T-cell (primary cell): ENCODE data around the gene PHF10. TPM values are rescaled to one million over a fixed set of nuclear protein-coding genes. Genes with fewer than 3 reads are reported as not detected.
A peak's percentile ranks its signal among the peaks of the same experiment; 100 is the strongest.

Source experiments
- ATAC-seq, 4 experiments: fragments of 200-7000 bp in 3 of 4; fragments of 150-1000 bp in 1 of 4; cut with Tn5 transposase; replicated peaks in 1 of 4; 1 replicate in 3 of 4; 2 replicates in 1 of 4; pipeline ENCODE4 v1.10.0; 2021; ENCODE audit warnings: moderate library complexity in 3 of 4, mild to moderate bottlenecking in 2 of 4, moderate number of reproducible peaks in 1 of 4
- CTCF ChIA-PET, 2 donors: fragments of 300-600 bp; sonication (Branson Sonifier 250); formaldehyde crosslinking; loops; one replicate each; lab custom pipeline; 2022; ENCODE audit warnings: antibody characterized with exemption in 2 of 2; lab: Charles Lee
- POLR2A ChIA-PET, 2 donors: fragments of 300-600 bp; sonication (Branson Sonifier 250); formaldehyde crosslinking; loops; one replicate each; lab custom pipeline; 2022; ENCODE audit warnings: antibody characterized with exemption in 2 of 2; lab: Charles Lee
- DNase-seq, 35 experiments: peaks; one replicate each; pipeline versions ENCODE4 v3.0.0 to v3.0.0-alpha.2; 2013 to 2023
- H3K27ac ChIP-seq: one replicate; pipeline ENCODE4 v1.5.1; 2013; ENCODE audit warnings: low read length
- H3K27me3 ChIP-seq, 2 experiments: replicated peaks in 1 of 2; 1 replicate in 1 of 2; 2 replicates in 1 of 2; pipeline versions ENCODE4 v1.6.1 to v1.7.0; 2013; ENCODE audit warnings: low read length in 1 of 2, mixed read lengths in 1 of 2; ENCODE audit not compliant: control insufficient read depth in 2 of 2, insufficient read depth in 2 of 2; ENCODE audit errors: extremely low read depth in 1 of 2
- H3K36me3 ChIP-seq, 2 donors: 1 replicate in 1 of 2; 2 replicates in 1 of 2; pipeline versions ENCODE4 v1.6.1 to v1.7.0; 2013; ENCODE audit warnings: low read length in 1 of 2; ENCODE audit not compliant: control insufficient read depth in 2 of 2, insufficient read depth in 1 of 2; ENCODE audit errors: extremely low read depth in 1 of 2
- H3K4me1 ChIP-seq, 2 experiments: 1 replicate in 1 of 2; 2 replicates in 1 of 2; pipeline versions ENCODE4 v1.6.1 to v1.7.0; 2013; ENCODE audit warnings: low read length in 2 of 2, mixed read lengths in 1 of 2; ENCODE audit not compliant: insufficient read depth in 2 of 2, control insufficient read depth in 1 of 2; ENCODE audit errors: extremely low read depth in 1 of 2
- H3K4me3 ChIP-seq, 2 donors: 1 replicate in 1 of 2; 2 replicates in 1 of 2; pipeline versions ENCODE4 v1.5.1 to v1.7.0; 2013; ENCODE audit warnings: mild to moderate bottlenecking in 2 of 2, low read length in 1 of 2, moderate library complexity in 1 of 2; ENCODE audit not compliant: control insufficient read depth in 1 of 2; ENCODE audit errors: extremely low read depth in 1 of 2
- H3K9me3 ChIP-seq: 2 replicates; pipeline ENCODE4 v1.7.0; 2013
- H3K27ac Mint-ChIP-seq, 2 donors: one replicate each; pipeline ENCODE4 v1.8.0; 2020 to 2021; ENCODE audit warnings: mild to moderate bottlenecking in 2 of 2, mixed read lengths in 2 of 2
- H3K27me3 Mint-ChIP-seq, 2 donors: one replicate each; pipeline ENCODE4 v1.8.0; 2021 to 2022; ENCODE audit warnings: mixed read lengths in 2 of 2
- H3K36me3 Mint-ChIP-seq: one replicate; pipeline ENCODE4 v1.8.0; 2021; ENCODE audit warnings: mixed read lengths
- H3K4me1 Mint-ChIP-seq, 3 donors: one replicate each; pipeline ENCODE4 v1.8.0; 2020 to 2022; ENCODE audit warnings: mixed read lengths in 3 of 3, mild to moderate bottlenecking in 1 of 3
- H3K4me3 Mint-ChIP-seq, 3 donors: one replicate each; pipeline ENCODE4 v1.8.0; 2020 to 2022; ENCODE audit warnings: mild to moderate bottlenecking in 3 of 3, mixed read lengths in 3 of 3, moderate library complexity in 3 of 3
- H3K9me3 Mint-ChIP-seq, 3 donors: one replicate each; pipeline ENCODE4 v1.8.0; 2020 to 2022; ENCODE audit warnings: mixed read lengths in 3 of 3
- WGBS: methylation state at CpG from one replicate; pipeline ENCODE4 v1.1.5; 2013; ENCODE audit warnings: missing lambda C conversion rate; ENCODE audit not compliant: insufficient coverage; 5-methylcytosine and 5-hydroxymethylcytosine counted together
- total RNA-seq, 35 experiments: library from RNA in 6 of 35; stranded (reverse) in 6 of 35; fragments of 120-200 nt in 1 of 35; gene quantifications; one replicate each; pipeline versions ENCODE4 v1.2.1 to v1.2.4 and lab custom pipeline; 2013 to 2026

PHF10 gene
- total RNA-seq, 5 donors from 2014 or later (not counting 1 experiment from before 2014, with no cell fraction given) = 77.8 to 94.1 (median 85.5) TPM

DNA sequence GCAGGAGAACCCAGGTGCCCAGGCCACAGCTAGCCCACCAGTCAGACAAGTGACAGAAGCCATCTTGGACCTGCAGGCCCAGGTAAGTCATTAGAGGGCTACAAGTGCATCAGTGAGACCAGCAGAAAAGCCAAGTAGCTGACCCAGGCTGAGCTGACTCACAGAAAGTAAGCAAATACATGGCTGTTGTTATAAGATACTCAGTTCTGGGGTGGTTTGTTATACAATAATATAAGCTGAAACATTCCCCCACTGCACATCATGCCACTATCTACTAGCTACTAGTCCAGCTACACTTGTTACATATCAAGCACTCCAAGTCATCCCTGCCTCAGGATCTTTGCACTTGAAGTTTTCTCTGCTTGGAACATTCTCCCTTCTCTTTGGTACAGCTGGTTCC lies 17.0 kb upstream of the PHF10 start:
- ChIA-PET CTCF (no interaction called here), POLR2A (interaction anchor here (0.6 to 0.7 kb wide), 3 partner anchors 15 to 1824 kb away, joined by 3 to 4 read pairs (median 3); no protein-coding TSS in a partner anchor)
- Histone ChIP-seq H3K4me1 (no peaks in the 10 kb centered on the region), H3K4me3 (no peak overlapping the region), H3K27ac (no peak overlapping the region), H3K36me3 (no peaks in the 10 kb centered on the region), H3K9me3 (no peaks in the 10 kb centered on the region), H3K27me3 (peaks cover 0 to 11% of the 10 kb centered on the region in 2 experiments)
- no peak for DNase-seq
- no peak for ATAC-seq
- Mint-ChIP-seq H3K4me1 (no peaks in the 10 kb centered on the region), H3K27ac (no peak overlapping the region), H3K36me3 (no peaks in the 10 kb centered on the region), H3K9me3 (peaks cover 0 to 13% (median 0%) of the 10 kb centered on the region in 3 donors), H3K4me3 (no peak overlapping the region), H3K27me3 (peaks cover 5 to 10% of the 10 kb centered on the region in 2 donors)

DNA sequence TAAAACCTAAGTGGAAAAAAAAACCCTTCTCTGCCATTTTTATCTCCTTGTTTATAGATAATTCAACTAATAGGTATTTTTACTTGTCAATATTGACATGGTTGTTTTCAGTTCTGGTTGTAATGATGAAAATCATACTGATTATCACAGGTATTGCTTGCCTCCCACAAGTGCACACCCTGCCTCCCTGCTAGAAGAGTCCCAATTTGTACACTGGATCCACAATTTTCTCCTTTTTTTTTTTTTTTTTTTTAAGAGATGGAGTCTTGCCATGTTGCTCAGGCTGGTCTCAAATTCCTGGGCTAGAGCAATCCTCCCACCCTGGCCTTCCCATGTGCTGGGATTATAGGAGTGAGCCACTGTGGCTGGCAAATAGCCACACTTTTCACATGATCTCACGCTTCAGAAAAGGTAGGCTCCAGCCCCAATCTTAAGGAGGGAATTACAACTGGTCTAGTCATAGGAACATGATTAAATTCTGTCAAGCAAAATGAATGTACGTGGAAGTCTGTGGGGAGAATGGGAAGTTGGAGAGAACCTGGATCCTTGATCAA lies 14.8 kb upstream of the PHF10 start:
- H3K4me1 ChIP-seq = no peaks in the 10 kb centered on the region
- POLR2A ChIA-PET = no interaction called here
- no peak for ATAC-seq
- CTCF ChIA-PET = no interaction called here
- peaks cover 20 to 23% of the 10 kb centered on the region in 2 donors for H3K27me3 Mint-ChIP-seq
- no peak for DNase-seq
- no peak overlapping the region for H3K27ac ChIP-seq
- no CpG with 5 or more reads among the region's 2 CpGs for WGBS
- H3K4me3 Mint-ChIP-seq = no peak overlapping the region
- no peaks in the 10 kb centered on the region for H3K36me3 Mint-ChIP-seq
- no peaks in the 10 kb centered on the region for H3K36me3 ChIP-seq
- no peaks in the 10 kb centered on the region for H3K9me3 Mint-ChIP-seq
- H3K9me3 ChIP-seq = no peaks in the 10 kb centered on the region
- H3K4me3 ChIP-seq = no peak overlapping the region
- H3K4me1 Mint-ChIP-seq = no peaks in the 10 kb centered on the region
- H3K27ac Mint-ChIP-seq = no peak overlapping the region
- peaks cover 0 to 11% of the 10 kb centered on the region in 2 experiments for H3K27me3 ChIP-seq

DNA sequence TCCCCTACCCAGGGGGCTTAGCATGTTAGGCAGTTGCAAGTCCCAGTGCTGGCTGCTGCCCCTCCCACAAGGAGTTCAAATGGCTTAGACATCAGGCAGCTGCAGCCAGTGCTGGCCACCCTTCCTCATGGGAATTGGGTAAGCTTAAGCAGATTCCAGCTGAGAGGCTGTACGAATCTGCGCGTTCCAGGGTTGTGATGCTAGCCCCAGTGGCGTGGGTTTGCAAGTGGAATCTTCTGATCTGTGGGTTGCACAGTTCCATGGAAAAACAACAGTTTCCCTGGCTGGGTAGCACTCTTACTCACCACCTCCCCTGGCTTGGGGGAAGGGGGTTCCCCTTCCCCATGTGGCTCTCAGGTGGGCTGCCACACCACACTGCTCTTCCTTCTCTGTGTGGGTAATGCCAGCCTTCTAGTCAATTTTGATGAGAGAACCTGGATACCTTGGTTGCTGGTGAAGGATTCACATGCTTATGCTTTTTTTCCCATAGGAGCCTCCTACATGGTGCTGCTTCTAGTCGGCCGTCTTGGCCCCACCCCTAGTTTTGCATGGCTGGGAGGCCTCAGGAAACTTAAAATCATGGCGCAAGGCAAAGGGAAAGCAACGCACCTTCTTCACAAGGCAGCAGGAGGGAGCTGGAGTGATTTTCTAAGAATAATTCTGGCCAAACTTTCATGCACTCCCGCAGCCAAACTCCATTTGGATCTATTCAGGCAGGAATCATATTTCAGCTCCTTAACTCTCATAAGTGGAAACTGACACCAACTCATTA lies 14.1 kb upstream of the PHF10 start:
- H3K4me3 ChIP-seq = no peak overlapping the region
- H3K27me3 ChIP-seq = peaks cover 0 to 11% of the 10 kb centered on the region in 2 experiments
- POLR2A ChIA-PET = no interaction called here
- peaks cover 20 to 23% of the 10 kb centered on the region in 2 donors for H3K27me3 Mint-ChIP-seq
- WGBS = 77% methylated on average over 4 of the region's 9 CpGs
- H3K27ac ChIP-seq = no peak overlapping the region
- no peak for ATAC-seq
- H3K27ac Mint-ChIP-seq = no peak overlapping the region
- H3K9me3 ChIP-seq = no peaks in the 10 kb centered on the region
- no peaks in the 10 kb centered on the region for H3K36me3 Mint-ChIP-seq
- H3K4me1 ChIP-seq = no peaks in the 10 kb centered on the region
- DNase-seq = no peak
- CTCF ChIA-PET = no interaction called here
- no peak overlapping the region for H3K4me3 Mint-ChIP-seq
- no peaks in the 10 kb centered on the region for H3K9me3 Mint-ChIP-seq
- H3K4me1 Mint-ChIP-seq = no peaks in the 10 kb centered on the region
- no peaks in the 10 kb centered on the region for H3K36me3 ChIP-seq

DNA sequence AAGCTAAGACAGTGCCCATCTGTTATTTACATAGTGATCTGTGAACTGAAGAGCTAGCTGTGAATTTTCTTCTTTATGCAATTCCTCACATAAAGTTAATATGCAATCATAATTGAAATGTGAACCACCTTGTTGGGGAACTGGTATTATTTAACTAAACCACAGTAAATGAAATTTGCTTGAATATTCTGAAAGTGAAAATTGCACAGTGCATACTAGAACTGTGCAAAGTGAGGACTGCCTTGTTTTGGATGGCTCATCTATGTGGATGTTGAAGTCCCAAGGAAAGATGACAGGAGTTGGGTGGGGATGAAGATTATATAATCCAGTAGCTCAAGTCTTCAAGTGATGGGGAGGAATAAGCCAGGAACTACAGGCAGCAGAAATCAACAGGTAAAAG lies 5.7 kb upstream of the PHF10 start:
- Mint-ChIP-seq H3K27ac (no peak overlapping the region), H3K36me3 (no peaks in the 10 kb centered on the region), H3K4me3 (no peak overlapping the region), H3K27me3 (peaks cover 0 to 6% of the 10 kb centered on the region in 2 donors), H3K4me1 (peaks cover 8 to 12% (median 10%) of the 10 kb centered on the region in 3 donors), H3K9me3 (no peaks in the 10 kb centered on the region)
- H3K27me3 ChIP-seq = no peaks in the 10 kb centered on the region
- H3K27ac ChIP-seq = no peak overlapping the region
- DNase-seq (no peak), ATAC-seq (no peak)
- H3K4me1 ChIP-seq = peaks cover 0 to 5% of the 10 kb centered on the region in 2 experiments
- POLR2A ChIA-PET = interaction anchor here in 1 of 2 donors (1.0 kb wide), 1 partner anchor 8 kb away, joined by 3 read pairs; no protein-coding TSS in a partner anchor
- no peaks in the 10 kb centered on the region for H3K9me3 ChIP-seq
- H3K4me3 ChIP-seq = no peak overlapping the region
- H3K36me3 ChIP-seq = no peaks in the 10 kb centered on the region
- CTCF ChIA-PET = no interaction called here

DNA sequence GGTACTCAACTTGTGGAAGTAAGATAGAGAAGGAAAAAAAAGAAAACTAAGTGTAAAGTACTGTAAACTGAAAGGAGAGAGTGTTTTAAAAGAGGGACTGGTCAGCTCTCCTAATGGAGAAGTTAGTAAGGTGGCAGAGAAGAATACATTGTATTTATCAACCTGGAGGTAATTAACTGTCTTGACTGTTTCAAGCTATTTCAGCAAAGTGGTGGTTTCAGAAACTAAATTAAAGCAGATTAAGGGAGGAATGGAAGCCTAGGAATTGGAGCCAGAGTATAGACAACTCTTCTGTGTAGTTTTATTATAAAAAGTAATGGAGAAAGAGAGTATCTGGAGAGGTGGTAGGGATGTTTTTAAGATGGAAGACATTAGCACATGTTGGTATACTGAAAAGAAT lies 2.7 kb upstream of the PHF10 start:
- H3K4me1 ChIP-seq = peaks cover 2 to 14% of the 10 kb centered on the region in 2 experiments

DNA sequence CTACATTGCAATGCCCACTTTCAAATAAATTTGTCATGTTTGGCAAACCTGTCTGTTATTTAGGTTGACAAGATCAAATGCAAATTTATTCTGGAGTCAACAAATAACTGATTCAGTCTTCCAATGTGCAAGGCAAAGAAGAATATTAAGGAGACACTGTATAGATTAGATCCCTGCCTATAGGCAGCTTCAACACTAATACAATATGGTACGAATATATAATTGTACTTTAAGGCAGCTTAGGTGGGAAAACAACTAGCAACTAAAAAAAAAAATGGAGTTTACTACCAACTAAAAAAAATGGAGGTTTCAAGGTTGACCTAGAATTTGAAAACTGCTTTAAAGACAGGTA lies 1.7 kb upstream of the PHF10 start:
- ChIA-PET CTCF (interaction anchor here in 1 of 2 donors (0.6 kb wide), 1 partner anchor 48 kb away, joined by 3 read pairs; no protein-coding TSS in a partner anchor), POLR2A (interaction anchor here (0.6 to 0.7 kb wide), 2 partner anchors 16 to 17 kb away, joined by 3 to 4 read pairs; no protein-coding TSS in a partner anchor)
- Mint-ChIP-seq H3K9me3 (no peaks in the 10 kb centered on the region), H3K4me3 (peak overlapping the region; percentile 79 to 86 (median 85)), H3K27me3 (no peaks in the 10 kb centered on the region), H3K27ac (peak overlapping the region; percentile 82 to 93), H3K36me3 (no peaks in the 10 kb centered on the region), H3K4me1 (peaks cover 25 to 29% (median 28%) of the 10 kb centered on the region in 3 donors)
- peaks cover 5 to 17% of the 10 kb centered on the region in 2 experiments for H3K4me1 ChIP-seq
- H3K27ac ChIP-seq = no peak overlapping the region
- no peaks in the 10 kb centered on the region for H3K9me3 ChIP-seq
- no peak overlapping the region for H3K4me3 ChIP-seq
- ATAC-seq = no peak
- H3K27me3 ChIP-seq = no peaks in the 10 kb centered on the region
- no peaks in the 10 kb centered on the region for H3K36me3 ChIP-seq
- no peak for DNase-seq
- whole genome bisulfite sequencing = no CpG with 5 or more reads among the region's 1 CpG

More for the DNA sequence above, 2.7 kb upstream of the PHF10 start:
- Mint-ChIP-seq H3K4me1 (peaks cover 18 to 22% (median 20%) of the 10 kb centered on the region in 3 donors), H3K36me3 (no peaks in the 10 kb centered on the region), H3K9me3 (no peaks in the 10 kb centered on the region), H3K27me3 (no peaks in the 10 kb centered on the region), H3K27ac (peak overlapping the region in 1 of 2 donors; percentile 1), H3K4me3 (no peak overlapping the region)
- H3K36me3 ChIP-seq = no peaks in the 10 kb centered on the region
- ChIA-PET POLR2A (no interaction called here), CTCF (no interaction called here)
- DNase-seq (no peak), ATAC-seq (no peak)
- no peaks in the 10 kb centered on the region for H3K27me3 ChIP-seq
- no peak overlapping the region for H3K4me3 ChIP-seq
- H3K27ac ChIP-seq = no peak overlapping the region
- H3K9me3 ChIP-seq = no peaks in the 10 kb centered on the region
